Measurements from ENCODE around the gene SORCS3. TPM values are rescaled to one million over a fixed set of nuclear protein-coding genes. Genes with fewer than 3 reads are reported as not detected.

SORCS3 gene
- total RNA-seq (not detected in 2 replicates), polyA plus RNA-seq (not detected in 2 replicates), polyA minus RNA-seq (0.14 TPM in 1 of 2 replicates, not detected in the other)
- total RNA-seq (2013) = not detected

- DNase-seq = no peak
- no peak within 1 kb of the TSS for H3K27ac Mint-ChIP-seq
Observed at GRCh38 chr10:104641187-104641936, at the start of gene SORCS3. SORCS3 (plus strand) TSS chr10:104641290.

More at GRCh38 chr10:104641187-104641936, at the start of gene SORCS3:
- no peak within 1 kb of the TSS for H3K27ac ChIP-seq (ENCODE audit: low read length in 2 of 2)
- ATAC-seq (ENCODE audit: low read depth) = no peak
- Mint-ChIP-seq H3K4me3 (no peak within 1 kb of the TSS), H3K27me3 (peaks cover 66% of the 10 kb centered on the region), H3K4me1 (no peaks in the 10 kb centered on the region), H3K9me3 (ENCODE audit: insufficient read depth) (no peaks in the 10 kb centered on the region)
- peaks cover 0 to 43% (median 12%) of the 10 kb centered on the region in 4 experiments for H3K27me3 ChIP-seq (replicated peaks in 1 of 4; ENCODE audit: control extremely low read depth in 1 of 4, control insufficient read depth in 3 of 4, insufficient read depth in 4 of 4, low read length in 3 of 4)
- H3K4me1 ChIP-seq (ENCODE audit: control insufficient read depth in 2 of 2, insufficient read depth in 2 of 2, low read length in 2 of 2) = no peaks in the 10 kb centered on the region
- H3K9ac ChIP-seq (ENCODE audit: low read length) = no peak within 1 kb of the TSS
- CTCF ChIA-PET = no interaction called here
- no peak for TF ChIP-seq CTCF (IDR thresholded peaks at IDR 0.05)
- H3K4me3 ChIP-seq (ENCODE audit: control extremely low read depth in 1 of 5, extremely low read depth in 1 of 5, insufficient read depth in 1 of 5, low read depth in 2 of 5, low read length in 4 of 5) = no peak within 1 kb of the TSS
- peaks cover 0 to 10% (median 0%) of the 10 kb centered on the region in 3 donors for H3K9me3 ChIP-seq (ENCODE audit: control extremely low read depth in 1 of 3, control insufficient read depth in 2 of 3, insufficient read depth in 1 of 3, low read length in 2 of 3)
- H2AFZ ChIP-seq (ENCODE audit: insufficient read depth, low read depth, low read length, poor library complexity, severe bottlenecking) = no peak within 1 kb of the TSS
- H3K36me3 ChIP-seq (replicated peaks in 1 of 2; ENCODE audit: control extremely low read depth in 1 of 2, control insufficient read depth in 1 of 2, extremely low read depth in 1 of 2, insufficient read depth in 2 of 2, low read length in 1 of 2) = no peaks in the 10 kb centered on the region
- no peaks in the 10 kb centered on the region for H3K79me2 ChIP-seq (ENCODE audit: control insufficient read depth, insufficient read depth, low read length)
- POLR2A ChIA-PET = no interaction called here
- H3K4me2 ChIP-seq (replicated peaks; ENCODE audit: low read depth, low read length, poor library complexity, severe bottlenecking) = no peak within 1 kb of the TSS
- intact Hi-C loops (cut with micrococcal nuclease) = no loop called here
- 5% methylated on average over 96 of the region's 96 CpGs for WGBS (ENCODE audit: insufficient coverage)
- no peaks in the 10 kb centered on the region for H4K20me1 ChIP-seq (ENCODE audit: control insufficient read depth, insufficient read depth, low read length, poor library complexity, severe bottlenecking)

Data from B cell (primary cell).